Gastroesophageal sphincter (tissue), 3 donors: ENCODE results near the gene UBA6.

Experiments used
- CTCF ChIP-seq, 4 experiments: fragments of 200-600 bp in 2 of 4; fragments of 450-650 bp in 2 of 4; sonication (generic) in 1 of 4; IDR thresholded peaks; one replicate each; pipeline ENCODE4 v1.5.1; 2017 to 2019; ENCODE audit warnings: antibody characterized with exemption in 4 of 4, mild to moderate bottlenecking in 2 of 4, moderate library complexity in 2 of 4
- EP300 ChIP-seq: sonication (generic); formaldehyde crosslinking; IDR thresholded peaks from one replicate; pipeline ENCODE4 v1.6.1; 2017; ENCODE audit warnings: antibody characterized with exemption, mild to moderate bottlenecking

- TF ChIP-seq EP300 = no peak
- TF ChIP-seq CTCF (IDR thresholded peaks at IDR 0.05) = no peak
Measured at GRCh38 chr4:67714248-67714583, 13.3 kb upstream of the UBA6 start.
